GM18502 (cell line): ENCODE measurements around the gene NR3C2.

Experiments used
- ATAC-seq: cut with Tn5 transposase; IDR thresholded peaks from one replicate; pipeline ENCODE4 v1.9.1; 2021; ENCODE audit warnings: mild to moderate bottlenecking; ENCODE audit not compliant: unreplicated experiment, poor library complexity

NR3C2 gene

GRCh38 chr4:148064451-148064850, 377.8 kb downstream of the NR3C2 start:
- ATAC-seq: no peak

GRCh38 chr4:148062301-148062950, 379.8 kb downstream of the NR3C2 start:
- no peak for ATAC-seq

GRCh38 chr4:148061795-148062194, 380.4 kb downstream of the NR3C2 start:
- no peak for ATAC-seq

- no peak for ATAC-seq
Measured at GRCh38 chr4:148061141-148061481, 381.1 kb downstream of the NR3C2 start.

GRCh38 chr4:148060264-148061140, 381.7 kb downstream of the NR3C2 start:
- ATAC-seq: no peak

GRCh38 chr4:148059617-148060180, 382.5 kb downstream of the NR3C2 start:
- ATAC-seq: no peak

- no peak for ATAC-seq
Measured at GRCh38 chr4:148057984-148058859, 384.0 kb downstream of the NR3C2 start.

GRCh38 chr4:148057516-148057915, 384.7 kb downstream of the NR3C2 start:
- ATAC-seq: peak; percentile 43

- ATAC-seq: peak; percentile 89
Measured at GRCh38 chr4:148056879-148057278, 385.3 kb downstream of the NR3C2 start.

GRCh38 chr4:148055844-148056243, 386.4 kb downstream of the NR3C2 start:
- no peak for ATAC-seq

GRCh38 chr4:148054275-148054674, 387.9 kb downstream of the NR3C2 start:
- ATAC-seq: no peak

- no peak for ATAC-seq
Measured at GRCh38 chr4:148053298-148054003, 388.8 kb downstream of the NR3C2 start.

- ATAC-seq: no peak
Measured at GRCh38 chr4:148052448-148052847, 389.8 kb downstream of the NR3C2 start.

- no peak for ATAC-seq
Measured at GRCh38 chr4:148051403-148051802, 390.8 kb downstream of the NR3C2 start.

GRCh38 chr4:148048598-148048997, 393.6 kb downstream of the NR3C2 start:
- ATAC-seq: no peak

- ATAC-seq: peak; percentile 97
Measured at GRCh38 chr4:148044912-148045352, 397.3 kb downstream of the NR3C2 start.

- peak; percentile 25 for ATAC-seq
Measured at GRCh38 chr4:148044089-148044911, 397.9 kb downstream of the NR3C2 start.

GRCh38 chr4:148041606-148042329, 400.4 kb downstream of the NR3C2 start:
- no peak for ATAC-seq
